GM23338 (cell line): ENCODE data around the gene YIF1A.

Experiments
- CREB1 ChIP-seq: fragments of 250-450 bp; sonication (Bioruptor Pico); IDR thresholded peaks from 2 replicates; pipeline ENCODE4 v1.5.0; 2020; ENCODE audit warnings: low read depth, mild to moderate bottlenecking, moderate library complexity
- CTCF ChIP-seq, 2 experiments: fragments of 200-600 bp in 1 of 2; sonication (generic) in 1 of 2; conservative IDR thresholded peaks; 2 replicates each; pipeline versions ENCODE4 v1.5.1 to v1.6.1; 2016 to 2017; ENCODE audit warnings: antibody characterized with exemption in 2 of 2, low read depth in 2 of 2, mild to moderate bottlenecking in 2 of 2, moderate library complexity in 1 of 2
- EZH2 ChIP-seq: fragments of 200-600 bp; sonication (generic); IDR thresholded peaks from one replicate; pipeline ENCODE4 v1.8.0; 2017; ENCODE audit warnings: antibody characterized with exemption, mild to moderate bottlenecking, low read depth; ENCODE audit not compliant: unreplicated experiment
- JUNB ChIP-seq: IDR thresholded peaks from one replicate; pipeline ENCODE4 v1.6.1; 2016; ENCODE audit warnings: antibody characterized with exemption; ENCODE audit not compliant: unreplicated experiment
- NANOG ChIP-seq: IDR thresholded peaks from 2 replicates; pipeline ENCODE4 v1.6.1; 2016; ENCODE audit warnings: antibody characterized with exemption, borderline replicate concordance
- POLR2AphosphoS5 ChIP-seq: IDR thresholded peaks from 2 replicates; pipeline ENCODE4 v1.6.1; 2016; ENCODE audit warnings: antibody characterized with exemption, low read depth
- STAT1 ChIP-seq: IDR thresholded peaks from one replicate; pipeline ENCODE4 v1.6.1; 2016; ENCODE audit warnings: antibody characterized with exemption; ENCODE audit not compliant: unreplicated experiment

- peak; percentile 57 for TF ChIP-seq POLR2AphosphoS5
- no peak for TF ChIP-seq JUNB
- TF ChIP-seq CTCF (conservative IDR thresholded peaks at IDR 0.05; ENCODE audit: low read depth in 2 of 2) = no peak
- no peak for TF ChIP-seq EZH2
- TF ChIP-seq CREB1 (CRISPR knock-in tag) = no peak
- TF ChIP-seq NANOG = no peak
- no peak for TF ChIP-seq STAT1
These were observed 27.9 kb upstream of the YIF1A start, which contains the start of gene CD248 for GRCh38 chr11:66316849-66317251.
